ENCODE measurements around the gene SPRING1.

Gene SPRING1

GRCh38 chr12:116707751-116708150 is 30.1 kb downstream of the SPRING1 start:
- no peak for DNase-seq

- no peak for DNase-seq
Observed at GRCh38 chr12:116703214-116703795, 34.6 kb downstream of the SPRING1 start.

GRCh38 chr12:116701432-116701831 is 36.4 kb downstream of the SPRING1 start:
- no peak for DNase-seq

GRCh38 chr12:116700066-116700465 is 37.8 kb downstream of the SPRING1 start:
- DNase-seq: no peak

GRCh38 chr12:116698554-116699075 is 39.3 kb downstream of the SPRING1 start:
- no peak for DNase-seq

- peak; percentile 32 for DNase-seq
Observed at GRCh38 chr12:116698116-116698515, 39.8 kb downstream of the SPRING1 start.

GRCh38 chr12:116697716-116698115 is 40.2 kb downstream of the SPRING1 start:
- no peak for DNase-seq

GRCh38 chr12:116697305-116697704 is 40.6 kb downstream of the SPRING1 start:
- no peak for DNase-seq

GRCh38 chr12:116695464-116695725 is 42.5 kb downstream of the SPRING1 start:
- DNase-seq: no peak

GRCh38 chr12:116694653-116695463 is 43.0 kb downstream of the SPRING1 start:
- no peak for DNase-seq

GRCh38 chr12:116693286-116694227 is 44.3 kb downstream of the SPRING1 start:
- DNase-seq: no peak

- DNase-seq: no peak
Observed at GRCh38 chr12:116692605-116693004, 45.3 kb downstream of the SPRING1 start.

GRCh38 chr12:116691636-116692035 is 46.2 kb downstream of the SPRING1 start:
- DNase-seq: no peak

GRCh38 chr12:116691205-116691604 is 46.7 kb downstream of the SPRING1 start:
- no peak for DNase-seq

GRCh38 chr12:116689979-116690744 is 47.7 kb downstream of the SPRING1 start:
- DNase-seq: no peak

- no peak for DNase-seq
Observed at GRCh38 chr12:116689521-116689920, 48.3 kb downstream of the SPRING1 start.

All from NCI-H1417 treated with DMSO at 0.1 percent for 48 hours (cell line).